ENCODE measurements around the gene SORBS2.
"Not testable (repeated sequence)": the region's sequence is repeated elsewhere in the genome, so short reads cannot be mapped to it uniquely, and the experiment has no call there.

Gene SORBS2

DNA sequence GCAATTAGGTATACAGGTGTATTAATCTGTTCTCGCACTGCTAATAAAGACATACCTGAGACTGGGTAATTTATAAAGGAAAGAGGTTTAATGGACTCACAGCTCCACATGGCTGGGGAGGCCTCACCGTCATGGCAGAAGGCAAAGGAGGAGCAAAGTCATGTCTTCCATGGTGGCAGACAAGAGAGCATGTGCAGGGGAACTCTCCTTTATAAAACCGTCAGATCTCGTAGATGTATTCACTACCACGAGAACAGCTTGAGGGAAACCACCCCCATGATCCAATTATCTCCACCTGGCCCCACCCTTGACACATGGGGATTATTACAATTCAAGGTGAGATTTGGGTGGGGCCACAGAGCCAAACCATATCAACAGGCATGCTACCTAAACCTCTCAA, 97.5 kb downstream of the SORBS2 start:
- not testable (repeated sequence) for DNase-seq (ENCODE audit: low spot score)

DNA sequence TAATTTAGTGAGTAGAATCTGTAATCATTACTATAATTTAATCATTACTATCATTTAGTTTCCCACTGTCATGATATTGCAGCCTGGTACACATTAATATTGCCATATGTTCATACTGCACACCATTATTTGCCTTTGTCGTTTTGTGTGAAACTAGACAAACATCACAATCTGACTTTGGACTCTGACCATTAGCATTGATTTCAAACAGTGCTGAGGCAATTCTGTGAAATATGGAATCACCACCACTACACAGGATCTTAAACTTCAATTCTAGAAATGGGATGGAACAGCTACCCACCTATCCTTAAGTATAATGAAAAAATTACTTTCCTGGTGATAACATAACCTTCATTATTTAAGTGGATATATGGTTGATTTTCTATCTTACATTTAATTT, 98.3 kb downstream of the SORBS2 start:
- DNase-seq (ENCODE audit: low spot score), result no peak

DNA sequence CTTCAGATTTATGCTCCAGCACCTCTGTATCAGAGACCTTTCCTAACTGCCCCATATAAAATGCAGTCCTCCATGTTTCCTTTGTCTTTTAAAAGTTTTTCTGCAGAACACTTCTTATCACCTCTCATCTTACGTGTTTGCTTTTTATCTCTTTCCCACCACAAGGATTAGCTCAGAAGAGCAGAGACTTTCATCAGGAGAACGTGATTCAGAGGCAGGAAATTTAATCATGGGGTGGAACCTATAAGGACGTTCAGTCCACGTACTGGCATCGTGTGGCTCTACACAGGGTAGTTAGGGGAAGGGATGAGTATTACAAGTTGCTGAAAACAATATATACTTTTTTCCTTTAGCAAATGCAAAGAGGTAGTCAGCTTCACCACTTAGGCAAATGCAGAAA, 98.7 kb downstream of the SORBS2 start:
- DNase-seq (ENCODE audit: low spot score), result no peak

DNA sequence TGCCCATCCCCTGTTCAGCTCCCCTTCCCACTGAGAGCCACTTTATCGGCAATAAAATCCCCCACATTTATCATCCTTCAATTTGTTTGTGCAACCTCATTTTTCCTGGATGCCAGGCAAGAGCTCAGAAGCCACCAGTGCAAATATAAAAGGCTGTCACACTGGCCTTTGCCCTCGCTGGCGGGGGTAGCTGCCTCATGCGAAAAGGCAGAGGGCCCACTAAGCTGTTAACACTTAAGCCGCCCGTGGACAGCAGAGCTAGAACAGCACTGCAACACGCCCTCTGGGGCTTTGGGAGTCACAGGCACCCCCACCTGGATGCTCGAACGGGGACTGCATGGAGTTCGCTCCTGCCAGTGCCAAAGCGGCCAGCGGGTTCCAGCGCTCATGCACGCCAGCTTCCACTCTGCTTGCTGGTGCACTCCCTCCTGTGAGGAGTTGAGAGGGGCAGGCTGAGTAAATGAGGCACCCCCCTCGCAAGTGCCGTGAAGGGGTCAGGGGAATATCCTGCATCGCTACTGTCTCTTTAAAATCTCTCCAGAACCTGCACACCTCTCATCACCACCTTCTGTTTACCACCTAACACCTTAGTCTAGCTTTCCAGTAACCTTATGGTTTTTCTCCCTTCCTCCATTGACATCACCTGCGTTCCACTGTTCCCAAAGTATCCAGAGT, 99.5 kb downstream of the SORBS2 start:
- no peak for DNase-seq (ENCODE audit: low spot score)

DNA sequence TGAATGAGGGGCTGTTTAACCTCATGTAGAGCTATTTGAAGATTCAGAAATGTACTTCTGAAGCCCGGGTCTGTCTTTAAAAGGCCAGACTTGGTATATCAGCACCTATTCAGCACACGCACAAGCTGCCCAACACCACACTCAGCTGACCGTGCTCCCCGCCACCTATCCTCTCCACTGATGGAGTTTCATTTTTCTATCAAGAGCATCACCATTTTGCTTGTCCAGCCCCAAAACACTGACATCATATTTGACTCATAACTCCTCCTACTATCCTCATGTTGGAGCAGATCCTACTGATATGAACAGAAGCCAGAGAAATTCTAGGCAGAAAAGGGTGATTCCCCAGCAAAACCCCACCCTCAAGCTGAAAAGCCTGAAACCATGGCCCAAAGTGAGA, 100.3 kb downstream of the SORBS2 start:
- no peak for DNase-seq (ENCODE audit: low spot score)

DNA sequence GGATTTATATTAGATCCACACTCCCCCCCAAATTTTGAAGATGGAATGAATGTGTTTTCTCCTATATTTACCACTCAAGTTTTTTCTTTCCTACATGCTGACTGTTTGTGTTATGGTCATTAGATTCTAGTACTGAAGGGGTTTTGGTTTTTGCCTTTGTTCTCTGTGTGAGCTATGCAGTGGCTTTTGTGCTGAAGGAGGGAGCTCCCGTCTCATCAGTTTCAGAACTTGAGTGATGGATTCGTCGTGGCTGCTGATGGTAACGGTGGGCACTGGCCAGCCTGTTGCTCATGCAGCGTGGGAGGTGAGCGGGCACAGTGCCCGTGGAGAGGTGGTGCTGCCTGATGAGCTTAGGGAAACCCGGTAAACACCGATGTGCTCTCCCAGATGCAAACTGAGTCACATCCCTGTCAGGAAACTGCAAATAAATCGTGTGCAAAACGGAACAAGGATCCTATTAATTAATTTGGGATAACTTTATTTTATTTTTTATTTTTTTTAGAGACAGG, 101.5 kb downstream of the SORBS2 start:
- DNase-seq (ENCODE audit: low spot score), result no peak

DNA sequence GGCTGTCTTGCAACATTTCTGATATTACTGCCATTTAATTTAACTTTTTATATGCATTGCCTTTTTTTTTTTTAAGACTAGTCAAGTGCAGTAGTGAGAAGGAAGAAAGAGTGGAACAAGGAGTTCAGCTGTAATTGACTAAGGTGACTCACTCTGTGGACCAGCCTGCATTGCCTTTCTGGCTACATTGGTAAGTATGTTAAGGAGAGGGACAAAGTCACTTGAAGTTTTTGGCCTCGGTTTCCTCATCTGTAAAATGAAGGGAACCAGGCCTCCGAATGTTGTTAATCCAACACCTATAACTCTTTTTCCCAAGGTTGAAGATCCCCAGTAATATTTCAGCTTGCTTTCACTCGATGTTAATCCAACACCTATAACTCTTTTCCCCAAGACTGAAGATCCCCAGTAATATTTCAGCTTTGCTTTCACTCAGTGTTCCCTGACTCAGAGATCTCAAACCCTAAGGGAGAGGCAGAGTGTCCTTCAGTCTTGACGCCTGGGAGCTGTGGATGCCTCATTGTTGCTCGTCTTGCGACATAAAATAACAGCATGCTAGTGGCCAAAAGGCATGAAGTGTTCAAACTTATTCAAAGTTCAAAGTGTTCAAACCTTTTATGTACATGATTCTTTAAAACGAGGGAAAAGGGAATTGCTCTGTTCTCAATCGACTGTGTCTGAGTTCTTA, 102.0 kb downstream of the SORBS2 start:
- DNase-seq (ENCODE audit: low spot score), result no peak

DNA sequence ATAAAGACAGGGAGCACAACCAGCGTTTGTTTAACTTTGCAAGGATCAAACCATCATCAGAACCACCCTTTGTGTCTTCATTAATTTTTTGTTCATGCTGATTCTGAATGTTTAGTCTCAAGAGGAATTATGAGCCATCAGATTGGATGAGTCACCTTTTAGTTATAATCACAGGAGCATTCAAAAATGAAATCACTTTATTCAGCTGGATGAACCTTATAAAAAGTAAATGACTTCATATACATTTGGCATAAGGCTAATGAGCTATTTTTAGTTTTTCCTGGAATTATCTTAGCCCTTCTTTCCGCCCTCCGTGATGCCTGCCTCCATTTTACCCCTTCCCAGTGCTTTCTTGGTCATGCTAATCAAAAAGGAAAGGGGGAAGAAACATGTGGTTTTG, 103.6 kb downstream of the SORBS2 start:
- no peak for DNase-seq (ENCODE audit: low spot score)

DNA sequence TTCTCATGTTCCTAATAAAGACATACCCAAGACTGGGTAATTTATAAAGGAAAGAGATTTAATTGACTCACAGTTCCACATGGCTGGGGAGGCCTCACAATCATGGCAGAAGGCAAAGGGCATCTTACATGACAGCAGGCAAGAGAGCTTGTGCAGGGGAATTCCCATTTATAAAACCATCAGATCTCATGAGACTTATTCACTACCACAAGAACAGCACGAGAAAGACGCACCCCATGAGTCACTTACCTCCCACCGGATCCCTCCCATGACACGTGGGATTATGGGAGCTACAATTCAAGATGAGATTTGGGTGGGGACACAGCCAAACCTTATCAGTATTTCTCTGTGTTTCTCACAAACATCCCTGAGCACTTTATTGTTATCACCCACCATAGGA, 104.4 kb downstream of the SORBS2 start:
- DNase-seq (ENCODE audit: low spot score), result not testable (repeated sequence)

DNA sequence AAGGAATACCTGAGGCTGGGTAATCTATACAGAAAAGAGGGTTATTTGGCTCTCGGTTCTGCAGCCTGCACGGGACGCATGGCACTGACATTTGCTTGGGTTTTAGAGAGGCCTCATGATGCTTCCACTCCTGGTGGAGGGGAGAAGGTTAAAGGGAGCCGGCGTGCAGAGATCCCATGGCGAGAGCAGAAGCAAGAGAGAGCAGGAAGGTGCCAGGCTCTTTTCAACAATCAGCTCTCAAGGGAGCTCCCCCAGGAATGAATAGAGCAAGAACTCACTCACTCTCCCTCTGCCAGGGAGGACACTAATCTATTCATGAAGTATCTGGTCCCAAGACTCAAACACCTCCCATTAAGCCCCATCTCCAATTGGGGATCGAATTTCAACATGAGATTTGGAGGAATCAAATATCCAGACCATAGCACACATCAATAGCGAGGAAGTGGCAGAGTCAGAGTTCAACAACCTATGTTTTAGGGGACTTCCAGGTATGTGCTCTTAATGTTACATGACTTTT, 109.8 kb downstream of the SORBS2 start:
- no peak for DNase-seq (ENCODE audit: low spot score)

DNA sequence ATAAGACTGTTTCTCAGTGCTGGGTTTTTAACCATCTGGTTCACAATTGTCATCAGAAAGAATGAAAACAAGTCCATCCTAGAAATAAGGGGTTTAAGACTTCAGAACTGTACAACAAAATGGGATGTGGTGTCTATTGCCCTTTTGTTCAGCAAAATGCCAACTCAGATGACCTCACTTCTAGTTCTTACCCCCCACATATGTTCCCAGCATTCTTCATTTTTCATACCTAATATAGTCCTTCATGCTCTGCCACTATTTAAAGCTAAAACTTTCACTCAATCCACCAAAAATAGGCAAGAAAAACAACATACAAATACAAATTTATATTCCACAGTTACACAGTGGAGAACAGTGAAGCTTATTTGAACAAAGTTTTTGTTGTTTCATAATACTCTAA, 111.4 kb downstream of the SORBS2 start:
- no peak for DNase-seq (ENCODE audit: low spot score)

DNA sequence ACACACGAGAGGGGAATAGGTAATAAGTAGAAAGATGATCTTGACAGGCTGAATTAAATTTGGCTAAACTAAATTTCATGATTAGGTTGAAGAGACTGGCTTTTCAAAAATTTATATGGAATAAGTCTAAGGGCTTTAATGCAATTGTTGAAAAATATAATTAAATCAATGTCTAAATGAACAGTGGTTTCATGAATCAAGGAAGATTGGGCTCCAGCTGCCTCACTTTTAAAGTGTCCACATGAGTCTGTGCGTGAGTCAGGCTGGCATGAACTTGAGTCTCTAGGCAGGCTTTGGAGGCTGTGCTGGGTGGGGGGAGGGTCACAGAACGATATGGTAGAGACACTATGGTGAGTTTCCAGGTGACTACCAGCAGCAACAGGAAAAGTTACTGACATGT, 111.9 kb downstream of the SORBS2 start:
- no peak for DNase-seq (ENCODE audit: low spot score)

DNA sequence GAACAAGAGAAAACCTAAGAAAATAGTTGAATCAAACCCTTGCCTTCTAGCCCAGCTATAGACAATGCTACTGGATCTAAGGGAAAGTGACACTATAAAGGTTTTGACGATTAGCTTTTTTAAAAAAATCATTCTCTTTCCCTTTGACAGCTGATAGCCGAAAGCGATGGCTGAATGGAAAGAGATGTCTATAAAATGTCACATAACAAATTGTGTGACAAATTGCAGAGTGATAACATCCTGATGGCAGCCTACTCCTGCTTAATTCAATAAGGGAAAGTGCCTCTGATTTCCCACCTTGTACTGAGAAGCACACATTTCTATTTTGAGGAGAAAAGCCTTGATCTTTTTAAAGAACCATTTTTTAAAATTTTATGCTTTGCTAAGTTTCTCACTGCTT, 114.5 kb downstream of the SORBS2 start:
- no peak for DNase-seq (ENCODE audit: low spot score)

DNA sequence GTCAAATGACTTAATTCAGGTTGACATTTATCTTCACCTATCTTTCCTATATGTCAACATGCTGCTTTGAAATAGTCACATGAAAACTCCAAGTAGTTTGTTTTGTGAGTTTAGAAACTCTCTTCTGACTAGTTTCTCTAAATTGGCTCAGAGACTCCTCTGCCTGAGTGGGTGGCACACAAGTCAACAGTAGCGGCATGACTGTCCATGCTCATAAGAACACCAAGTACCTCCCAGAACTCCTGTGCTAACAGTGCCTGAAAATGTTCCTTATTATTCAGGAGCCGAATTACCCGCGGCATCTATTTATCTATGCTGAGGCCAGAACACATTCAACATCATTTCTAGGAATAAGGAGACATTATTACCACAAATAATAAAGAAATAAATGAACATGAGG, 116.3 kb downstream of the SORBS2 start:
- DNase-seq (ENCODE audit: low spot score), result no peak

DNA sequence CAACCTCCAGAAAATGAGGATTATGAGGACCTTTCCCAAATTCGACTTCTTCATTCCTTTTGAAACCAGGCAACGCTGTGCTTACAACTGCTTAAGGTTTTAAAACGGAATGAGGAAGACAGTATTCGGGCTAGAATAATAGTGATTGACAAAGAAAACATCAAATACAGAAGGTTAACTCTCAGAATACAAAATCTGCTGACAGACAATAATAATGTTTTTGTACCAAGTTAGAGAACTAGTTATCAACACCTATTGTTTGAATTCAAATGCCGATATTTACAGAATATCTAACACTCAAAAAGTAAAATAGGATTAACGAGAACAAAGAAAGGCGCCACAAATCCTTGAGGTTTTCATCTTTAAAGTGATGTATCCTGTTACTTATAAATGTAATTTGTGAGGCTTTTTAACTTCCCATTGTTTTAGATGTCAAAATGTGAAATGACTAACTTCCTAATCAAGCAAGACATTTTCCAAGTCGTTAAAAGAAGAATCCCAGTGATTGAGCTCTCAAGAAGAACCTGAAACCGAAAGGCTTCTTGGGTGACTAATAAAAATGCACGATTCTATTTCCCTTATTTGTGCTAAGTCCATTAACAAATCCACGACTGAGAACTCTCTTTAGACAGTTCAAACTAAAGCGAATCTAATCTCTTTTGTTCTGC, 118.3 kb downstream of the SORBS2 start:
- DNase-seq (ENCODE audit: low spot score), result no peak

DNA sequence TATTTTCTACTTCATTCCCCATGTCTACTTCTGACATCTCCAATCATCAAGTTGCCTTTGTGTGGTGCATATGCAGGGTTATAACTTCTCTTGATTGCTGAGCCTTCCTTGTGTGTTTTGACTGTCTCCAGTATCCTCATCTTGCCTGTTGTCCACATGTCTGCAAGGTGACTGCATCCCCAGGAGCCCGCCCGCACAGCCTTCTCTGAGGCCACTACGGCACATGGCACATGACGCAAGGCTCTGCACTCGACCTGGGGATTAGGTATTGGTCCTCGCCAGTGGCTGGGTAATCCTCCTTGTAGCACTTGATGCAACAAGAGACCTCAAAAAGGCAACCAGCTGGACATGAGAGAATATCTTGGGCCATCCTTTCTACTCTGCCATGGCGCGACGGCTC, 122.6 kb downstream of the SORBS2 start:
- DNase-seq (ENCODE audit: low spot score), result no peak

DNA sequence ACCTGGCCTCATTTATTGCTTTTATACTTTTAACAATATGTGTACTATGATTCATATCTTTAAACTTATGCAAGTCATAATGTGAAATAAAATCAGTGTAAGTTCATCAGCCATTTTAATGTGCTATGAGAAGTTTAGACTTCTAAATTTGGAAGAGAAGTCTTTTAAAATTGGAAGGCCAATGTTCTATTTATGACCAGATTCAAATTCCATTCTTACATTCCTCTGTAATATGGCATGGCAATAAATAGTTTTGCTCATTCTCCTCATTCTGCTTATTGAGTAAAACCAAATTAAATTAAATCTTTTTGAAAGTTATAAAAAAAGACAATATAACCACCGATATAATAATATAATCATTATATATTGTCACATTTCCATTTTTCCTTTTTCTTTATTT, 126.2 kb downstream of the SORBS2 start:
- no peak for DNase-seq (ENCODE audit: low spot score)

DNA sequence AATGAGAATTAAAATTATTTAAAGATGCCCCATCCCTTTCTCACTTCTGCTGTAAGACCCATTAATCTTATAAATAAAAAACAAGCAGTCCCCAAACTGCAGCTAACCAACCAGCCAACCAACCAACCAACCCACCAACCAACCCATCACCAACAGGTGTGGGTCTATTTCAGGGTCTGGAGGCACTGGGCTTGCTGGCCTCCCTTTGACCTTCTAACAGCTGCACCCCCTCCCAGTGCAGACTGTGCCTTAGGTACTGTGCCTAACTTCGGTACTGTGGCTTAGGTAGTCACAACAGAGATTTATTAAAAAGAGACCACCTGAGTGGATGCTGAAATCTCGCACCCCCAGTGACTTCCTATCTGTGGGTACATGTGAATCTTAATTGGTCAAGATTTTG, 128.1 kb downstream of the SORBS2 start:
- no peak for DNase-seq (ENCODE audit: low spot score)

DNA sequence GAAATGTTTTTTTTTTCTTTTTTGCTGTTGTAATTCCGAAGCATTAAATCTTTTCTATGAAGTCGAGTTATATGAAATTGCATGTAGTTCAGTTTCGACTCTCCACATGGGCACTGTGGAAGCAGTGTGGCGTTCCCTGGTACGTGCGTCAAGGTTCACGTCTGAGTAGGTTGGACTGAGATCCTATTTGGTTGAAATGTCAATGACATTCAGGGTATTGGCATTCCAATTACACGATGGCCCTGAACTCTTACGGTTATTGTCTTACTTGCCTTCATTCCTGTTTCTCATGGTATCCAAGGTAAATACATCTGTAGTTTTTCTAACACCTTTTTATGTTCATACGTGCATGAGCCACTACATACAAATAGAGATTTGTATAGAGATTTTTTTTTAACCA, 128.8 kb downstream of the SORBS2 start:
- no peak for DNase-seq (ENCODE audit: low spot score)

DNA sequence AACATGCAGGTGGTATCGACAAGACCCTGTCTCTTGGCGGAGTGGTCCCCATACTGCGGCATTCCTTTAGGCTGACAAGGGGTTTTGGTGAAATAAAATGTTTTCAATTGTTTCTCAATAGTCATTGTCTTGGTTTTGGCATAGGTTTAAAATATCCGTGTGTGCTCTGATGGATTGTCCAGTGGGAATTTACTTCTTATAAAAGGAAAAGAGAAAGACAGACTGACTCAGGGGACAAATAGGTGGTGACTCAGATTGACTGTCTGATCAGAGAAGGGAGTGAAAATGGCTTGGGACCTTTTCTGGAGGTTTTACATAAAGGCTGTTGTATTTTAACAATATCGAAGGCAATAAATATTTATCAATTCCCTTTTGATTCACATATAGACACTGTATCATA, 129.8 kb downstream of the SORBS2 start:
- DNase-seq (ENCODE audit: low spot score), result no peak

DNA sequence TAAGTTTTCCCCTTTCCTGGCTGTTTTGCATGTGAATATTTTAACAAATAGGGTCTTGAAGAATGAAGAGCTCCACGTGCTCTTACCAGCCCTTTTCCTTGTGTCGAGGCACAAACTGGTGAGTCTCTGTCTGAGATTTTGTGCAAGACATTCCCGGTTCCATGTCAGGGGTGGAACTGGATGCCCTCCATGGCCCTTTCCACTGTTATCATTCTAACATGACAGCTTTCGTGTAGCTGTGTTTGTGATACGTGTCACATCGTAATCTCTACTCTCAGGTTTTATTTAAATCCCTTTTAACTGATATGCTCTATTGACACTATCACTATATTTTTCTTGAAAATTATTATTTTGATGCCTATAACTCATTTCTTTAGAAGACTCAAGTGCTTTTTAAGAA, 130.4 kb downstream of the SORBS2 start:
- DNase-seq (ENCODE audit: low spot score), result no peak

DNA sequence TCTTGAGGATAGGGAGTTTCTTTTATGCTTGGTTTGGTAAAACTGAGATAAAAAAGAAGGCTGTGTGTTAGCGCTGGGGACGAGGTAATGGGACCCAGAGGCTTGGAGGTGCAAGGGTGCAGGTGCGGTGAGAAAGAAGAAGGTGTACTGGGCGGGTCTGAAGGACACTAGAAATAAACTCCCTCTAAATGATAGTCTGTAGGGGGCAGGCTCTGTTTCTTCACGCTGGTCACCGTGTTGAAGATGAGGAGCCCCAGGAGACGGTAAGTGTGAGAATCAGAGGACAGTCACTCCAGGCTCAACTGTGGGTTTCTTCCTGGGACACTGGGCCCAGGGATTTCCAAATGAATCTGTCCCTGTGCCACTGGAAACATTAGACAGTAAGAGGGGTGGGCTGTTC, 131.4 kb downstream of the SORBS2 start:
- no peak for DNase-seq (ENCODE audit: low spot score)

DNA sequence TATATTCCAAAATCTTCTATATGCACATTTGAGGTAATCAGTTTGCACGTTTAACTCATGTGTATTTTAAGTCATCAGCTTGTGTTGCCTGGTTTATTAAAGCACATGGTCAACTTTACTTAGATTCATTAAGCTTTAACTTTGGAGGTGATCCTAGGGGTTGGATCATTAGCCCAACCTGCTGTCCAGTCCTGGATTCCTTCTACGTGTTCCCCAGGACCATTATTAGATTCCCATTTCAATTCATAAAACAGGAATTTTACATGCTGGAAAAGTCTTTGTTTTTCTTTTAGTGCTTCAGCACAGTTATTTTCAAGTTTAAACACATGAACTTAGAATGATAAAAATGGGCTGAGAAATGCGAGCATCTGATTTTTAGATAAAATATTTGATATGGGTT, 132.5 kb downstream of the SORBS2 start:
- no peak for DNase-seq (ENCODE audit: low spot score)
